T-helper 1 cell treated with Interleukin-12 subunit alpha and Interleukin-12 subunit beta and Interleukin-4 antibody, amounts not matched to agents 30 μg/mL and 1 μg/mL, for 36 hours (primary cell): ENCODE results near the gene SDK1.

ENCODE experiments used
- H3K27ac Mint-ChIP-seq: one replicate; pipeline ENCODE4 v1.8.0; 2021; ENCODE audit warnings: mild to moderate bottlenecking, mixed read lengths
- H3K27me3 Mint-ChIP-seq: one replicate; pipeline ENCODE4 v1.8.0; 2021; ENCODE audit warnings: low read depth, mixed read lengths
- H3K36me3 Mint-ChIP-seq: one replicate; pipeline ENCODE4 v1.8.0; 2021; ENCODE audit warnings: low read depth, mixed read lengths
- H3K4me1 Mint-ChIP-seq: one replicate; pipeline ENCODE4 v1.8.0; 2021; ENCODE audit warnings: low read depth, mixed read lengths
- H3K4me3 Mint-ChIP-seq: one replicate; pipeline ENCODE4 v1.8.0; 2021; ENCODE audit warnings: mild to moderate bottlenecking, moderate library complexity, mixed read lengths
- H3K9me3 Mint-ChIP-seq: one replicate; pipeline ENCODE4 v1.8.0; 2021; ENCODE audit warnings: mixed read lengths

Gene SDK1

DNA sequence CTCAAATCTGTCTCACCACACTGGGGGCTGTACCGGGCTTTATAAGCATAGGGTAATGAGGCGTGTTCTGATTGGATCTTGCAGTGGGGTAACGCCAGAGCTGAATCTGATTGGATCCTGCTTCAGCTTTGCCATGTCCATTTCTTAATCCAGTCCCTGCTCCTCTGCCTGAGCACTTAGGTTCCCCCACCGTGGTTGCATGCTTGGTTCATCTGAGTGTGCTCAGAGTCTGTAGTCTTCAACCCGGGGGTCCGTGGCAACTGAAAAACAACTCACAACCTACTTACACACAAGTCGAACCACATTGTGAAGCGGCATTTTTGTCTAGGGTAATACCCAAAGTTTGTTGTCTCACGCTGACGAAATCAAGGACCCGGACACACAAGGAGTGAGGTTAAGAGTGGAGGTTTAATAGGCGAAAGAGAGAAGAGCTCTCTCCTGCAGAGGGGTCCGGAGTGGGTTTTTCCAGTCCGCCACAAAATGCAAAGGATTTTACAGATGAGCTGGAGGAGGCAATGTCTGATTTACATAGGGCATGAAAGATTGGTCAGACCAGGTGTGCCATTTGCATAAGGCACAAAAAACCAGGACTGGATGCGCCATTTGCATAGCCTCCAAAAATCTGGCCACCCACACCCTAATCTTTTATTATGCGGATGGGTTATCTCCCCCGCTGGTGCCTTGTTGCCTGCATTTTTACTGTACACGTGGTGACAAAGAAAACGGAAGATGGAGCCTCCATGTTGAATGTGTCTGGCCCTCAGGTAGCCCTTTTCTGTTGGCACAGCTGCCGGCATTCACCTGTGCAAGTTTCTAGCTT, 739.3 kb downstream of the SDK1 start:
- no peaks in the 10 kb centered on the region for H3K36me3 Mint-ChIP-seq
- no peak overlapping the region for H3K27ac Mint-ChIP-seq
- no peaks in the 10 kb centered on the region for H3K9me3 Mint-ChIP-seq
- no peaks in the 10 kb centered on the region for H3K27me3 Mint-ChIP-seq
- no peak overlapping the region for H3K4me3 Mint-ChIP-seq
- no peaks in the 10 kb centered on the region for H3K4me1 Mint-ChIP-seq

DNA sequence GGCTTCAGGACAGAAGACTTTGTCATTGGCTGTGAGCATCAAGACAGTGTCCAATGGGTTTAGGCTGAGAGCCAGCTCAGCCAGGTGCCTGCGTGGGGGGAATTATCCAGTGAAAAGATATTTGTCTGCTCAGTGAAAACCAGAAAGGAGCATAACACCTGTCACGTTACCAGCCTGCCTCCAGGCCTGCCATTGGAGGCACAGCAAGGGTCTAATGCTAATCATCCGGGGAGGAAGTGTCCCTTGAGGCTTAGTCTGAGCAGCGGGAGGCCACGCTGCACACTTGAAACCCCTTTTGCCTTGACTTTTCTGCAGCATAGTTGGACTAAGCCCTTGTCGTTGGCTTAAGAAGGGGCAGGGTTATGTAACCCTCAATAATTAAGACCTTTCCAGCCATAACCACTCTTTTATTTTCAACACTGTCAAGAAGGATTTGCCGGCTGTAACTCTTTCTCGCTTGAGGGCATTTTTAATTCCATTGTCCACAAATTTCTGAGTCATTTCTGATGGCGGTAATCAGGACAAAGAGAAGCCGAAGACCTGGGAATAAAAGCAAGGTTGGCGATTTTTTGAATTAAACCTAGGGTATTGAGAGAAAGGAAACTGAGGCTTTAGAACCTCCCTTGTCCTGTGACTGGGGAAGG, 741.5 kb downstream of the SDK1 start:
- Mint-ChIP-seq H3K27ac (no peak overlapping the region), H3K9me3 (no peaks in the 10 kb centered on the region), H3K36me3 (no peaks in the 10 kb centered on the region), H3K4me3 (no peak overlapping the region), H3K27me3 (no peaks in the 10 kb centered on the region), H3K4me1 (no peaks in the 10 kb centered on the region)

DNA sequence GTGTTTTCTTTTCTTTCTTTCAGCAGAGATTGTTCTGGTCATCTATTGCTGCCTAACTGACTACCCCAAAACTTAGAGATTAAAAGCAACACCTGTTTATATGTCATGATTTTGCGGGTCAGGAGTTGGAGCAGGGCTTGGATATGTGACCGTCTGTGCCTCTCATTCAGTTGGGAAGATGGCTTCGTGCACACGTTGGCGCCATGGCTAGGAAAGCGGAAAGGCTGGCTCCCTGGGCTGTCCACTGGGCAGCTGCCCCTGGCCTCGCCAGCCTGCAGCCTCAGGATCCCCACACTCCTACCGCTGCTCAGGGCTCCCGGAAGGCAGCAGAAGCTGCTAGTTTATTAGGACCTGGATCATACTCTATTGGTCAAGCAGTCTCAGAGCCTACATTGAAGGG, 742.9 kb downstream of the SDK1 start:
- Mint-ChIP-seq H3K4me3 (no peak overlapping the region), H3K4me1 (no peaks in the 10 kb centered on the region), H3K9me3 (no peaks in the 10 kb centered on the region), H3K27ac (no peak overlapping the region), H3K27me3 (no peaks in the 10 kb centered on the region), H3K36me3 (no peaks in the 10 kb centered on the region)

DNA sequence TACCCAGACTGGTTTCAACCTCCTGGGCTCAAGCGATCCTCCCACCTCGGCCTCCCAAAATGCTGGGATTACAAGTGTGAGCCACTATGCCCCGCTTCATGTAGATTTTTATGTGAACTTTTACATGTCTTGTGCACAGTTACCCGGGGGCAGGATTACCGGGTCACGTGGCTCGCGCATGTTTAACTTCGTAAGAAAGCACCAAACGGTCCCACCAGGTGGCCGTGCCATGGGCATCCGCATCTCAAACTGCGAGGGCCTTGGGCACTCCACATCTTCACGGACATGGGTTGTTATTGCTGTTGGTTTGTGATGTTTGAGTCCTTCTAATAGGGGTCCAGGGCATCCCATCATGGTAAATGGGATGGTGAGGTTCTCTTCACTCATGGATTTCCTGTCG, 744.4 kb downstream of the SDK1 start:
- no peaks in the 10 kb centered on the region for H3K27me3 Mint-ChIP-seq
- no peak overlapping the region for H3K4me3 Mint-ChIP-seq
- H3K4me1 Mint-ChIP-seq: no peaks in the 10 kb centered on the region
- no peak overlapping the region for H3K27ac Mint-ChIP-seq
- no peaks in the 10 kb centered on the region for H3K36me3 Mint-ChIP-seq
- no peaks in the 10 kb centered on the region for H3K9me3 Mint-ChIP-seq

DNA sequence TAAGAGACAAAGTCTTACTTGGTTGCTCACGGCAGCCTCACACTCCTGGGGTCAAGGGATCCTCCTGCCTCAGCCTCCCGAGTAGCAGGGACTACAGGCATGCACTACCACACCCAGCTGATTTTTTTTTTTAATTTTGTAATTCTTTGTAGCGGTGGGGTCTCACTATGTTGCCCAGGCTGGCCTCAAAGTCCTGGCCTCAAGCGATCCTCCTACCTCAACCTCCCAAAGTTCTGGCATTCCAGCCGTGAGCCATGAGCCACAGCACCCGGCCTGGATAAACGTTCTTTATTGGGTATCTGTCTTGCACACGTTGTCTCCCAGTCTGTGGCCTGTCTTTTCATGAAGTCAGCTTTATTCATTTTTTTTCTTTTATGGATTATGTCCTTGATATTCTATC, 744.9 kb downstream of the SDK1 start:
- H3K27ac Mint-ChIP-seq: no peak overlapping the region

DNA sequence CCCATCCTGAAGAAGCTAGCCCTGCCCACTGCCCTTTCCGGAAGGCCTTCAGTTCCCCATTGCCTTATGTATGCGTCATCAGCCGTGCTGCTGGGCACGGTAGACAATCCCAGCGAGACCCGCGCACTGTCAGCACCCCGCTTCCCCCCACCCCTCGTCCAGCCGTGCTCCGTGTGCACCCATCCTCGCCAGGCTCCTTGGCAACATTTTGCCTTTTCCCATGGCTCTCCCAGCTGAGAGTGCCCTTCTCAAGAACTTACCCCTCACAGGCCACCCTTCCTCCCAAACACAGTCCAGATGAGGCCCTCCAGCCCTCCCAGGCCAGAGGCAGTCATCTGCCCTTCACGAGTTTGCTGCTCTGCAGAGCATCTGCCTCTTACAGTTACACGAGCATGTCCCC, 747.3 kb downstream of the SDK1 start:
- Mint-ChIP-seq H3K4me1 (no peaks in the 10 kb centered on the region), H3K4me3 (no peak overlapping the region), H3K9me3 (no peaks in the 10 kb centered on the region), H3K27me3 (no peaks in the 10 kb centered on the region), H3K36me3 (no peaks in the 10 kb centered on the region), H3K27ac (no peak overlapping the region)

More for the DNA sequence above, 744.9 kb downstream of the SDK1 start:
- Mint-ChIP-seq H3K4me3 (no peak overlapping the region), H3K36me3 (no peaks in the 10 kb centered on the region), H3K27me3 (no peaks in the 10 kb centered on the region), H3K4me1 (no peaks in the 10 kb centered on the region), H3K9me3 (no peaks in the 10 kb centered on the region)

DNA sequence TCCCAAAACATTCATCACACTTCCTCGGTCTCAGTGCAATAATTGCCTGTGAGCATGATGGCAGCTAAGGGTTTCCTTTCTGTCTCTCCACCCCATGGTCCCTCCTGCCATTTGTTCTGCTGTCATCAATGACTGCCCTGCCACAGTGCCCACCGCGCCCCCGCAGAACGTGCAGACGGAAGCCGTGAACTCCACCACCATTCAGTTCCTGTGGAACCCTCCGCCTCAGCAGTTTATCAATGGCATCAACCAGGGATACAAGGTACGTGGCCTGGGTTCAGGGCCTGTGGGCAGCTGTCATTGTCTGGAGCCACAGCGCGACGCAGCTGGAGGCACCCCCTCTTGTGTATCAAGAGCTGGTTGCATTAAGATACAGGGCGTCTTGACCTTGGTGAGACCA, 748.1 kb downstream of the SDK1 start:
- H3K36me3 Mint-ChIP-seq: no peaks in the 10 kb centered on the region
- H3K4me1 Mint-ChIP-seq: no peaks in the 10 kb centered on the region
- H3K27ac Mint-ChIP-seq: no peak overlapping the region
- no peak overlapping the region for H3K4me3 Mint-ChIP-seq
- H3K27me3 Mint-ChIP-seq: no peaks in the 10 kb centered on the region
- H3K9me3 Mint-ChIP-seq: no peaks in the 10 kb centered on the region

DNA sequence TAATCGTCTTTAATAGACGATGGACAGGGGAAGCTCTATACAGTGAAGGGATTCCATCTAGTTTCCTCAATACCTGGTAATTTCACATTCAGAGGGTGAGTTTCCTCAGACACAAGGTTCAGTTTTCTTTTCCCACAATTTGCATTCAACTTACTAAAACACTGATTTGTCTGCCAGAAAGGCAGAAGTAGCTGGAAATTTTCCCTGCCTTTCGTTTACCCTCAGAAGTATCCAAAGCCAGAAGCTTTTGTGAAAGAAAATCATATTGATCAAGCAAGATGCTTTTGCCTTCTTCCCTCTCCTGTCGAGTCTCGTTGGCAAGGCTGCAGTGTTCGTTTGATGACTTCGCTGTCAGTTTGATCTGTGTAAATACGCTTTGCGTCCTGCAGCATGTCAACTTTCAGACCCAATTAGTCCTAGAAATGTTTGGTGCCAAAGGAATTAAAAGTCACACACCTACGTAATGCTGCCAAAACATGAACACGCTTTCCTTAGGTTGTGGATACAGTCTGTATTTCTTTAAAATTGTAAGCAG, 749.1 kb downstream of the SDK1 start:
- no peak overlapping the region for H3K4me3 Mint-ChIP-seq
- no peaks in the 10 kb centered on the region for H3K9me3 Mint-ChIP-seq
- no peaks in the 10 kb centered on the region for H3K4me1 Mint-ChIP-seq
- H3K36me3 Mint-ChIP-seq: no peaks in the 10 kb centered on the region
- H3K27ac Mint-ChIP-seq: no peak overlapping the region
- H3K27me3 Mint-ChIP-seq: peaks cover 4% of the 10 kb centered on the region

DNA sequence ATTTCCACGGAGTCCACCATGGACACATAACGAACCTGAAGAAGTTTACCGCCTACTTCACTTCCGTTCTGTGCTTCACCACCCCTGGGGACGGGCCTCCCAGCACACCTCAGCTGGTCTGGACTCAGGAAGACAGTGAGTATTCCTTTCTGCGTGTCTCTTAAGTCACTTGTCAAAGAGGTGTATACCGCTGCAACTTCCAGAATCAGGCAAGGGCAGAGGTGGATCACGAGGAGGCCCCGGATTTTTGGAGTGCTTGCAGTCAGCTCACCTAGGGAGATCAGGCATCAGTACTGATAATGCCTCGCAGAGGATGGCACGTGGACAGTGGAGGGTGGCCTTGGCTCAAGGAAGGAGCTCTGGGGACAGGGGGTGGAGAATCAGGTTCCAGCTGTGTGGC, 750.6 kb downstream of the SDK1 start:
- Mint-ChIP-seq H3K9me3 (no peaks in the 10 kb centered on the region), H3K36me3 (no peaks in the 10 kb centered on the region), H3K27ac (no peak overlapping the region), H3K4me1 (no peaks in the 10 kb centered on the region), H3K27me3 (peaks cover 4% of the 10 kb centered on the region), H3K4me3 (no peak overlapping the region)

DNA sequence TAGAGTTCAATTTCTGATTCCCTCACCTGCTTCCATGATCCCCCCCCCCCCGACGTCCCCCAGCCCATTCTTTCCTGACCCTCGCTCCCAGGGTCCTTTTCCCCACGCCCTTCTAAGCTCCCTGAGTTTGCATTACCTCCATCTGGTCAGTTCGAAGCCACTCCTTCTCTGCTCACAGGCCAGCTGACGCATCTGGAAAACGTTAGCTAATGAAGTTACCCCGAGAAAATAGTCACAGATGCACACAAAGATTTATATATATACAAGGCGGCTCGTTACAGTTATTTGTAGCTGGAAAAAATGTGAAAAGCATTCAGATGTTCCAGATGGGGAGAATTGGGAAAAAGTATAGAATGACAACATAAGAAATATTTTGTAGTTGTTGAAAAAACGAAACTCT, 751.1 kb downstream of the SDK1 start:
- H3K4me3 Mint-ChIP-seq: no peak overlapping the region
- H3K27ac Mint-ChIP-seq: no peak overlapping the region
- H3K4me1 Mint-ChIP-seq: no peaks in the 10 kb centered on the region
- H3K27me3 Mint-ChIP-seq: peaks cover 4% of the 10 kb centered on the region
- H3K36me3 Mint-ChIP-seq: no peaks in the 10 kb centered on the region
- no peaks in the 10 kb centered on the region for H3K9me3 Mint-ChIP-seq

DNA sequence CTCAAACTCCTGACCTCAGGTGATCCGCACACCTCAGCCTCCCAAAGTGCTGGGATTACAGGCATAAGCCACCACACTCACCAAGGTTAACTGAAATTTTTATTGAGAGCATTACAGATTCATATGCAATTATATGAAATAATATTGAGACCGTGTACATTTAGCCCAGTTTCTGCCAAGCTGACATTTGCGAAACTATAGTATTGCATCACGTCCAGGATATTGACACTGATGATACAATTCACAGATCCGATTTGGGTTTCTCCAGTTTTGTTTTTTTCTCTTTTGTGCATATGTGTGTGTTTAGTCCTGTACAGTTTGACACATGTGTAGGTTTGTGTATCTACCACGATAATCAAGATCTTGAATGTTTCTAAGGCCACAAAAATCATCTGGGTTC, 753.1 kb downstream of the SDK1 start:
- H3K4me1 Mint-ChIP-seq: peaks cover 4% of the 10 kb centered on the region
- H3K27ac Mint-ChIP-seq: no peak overlapping the region
- H3K27me3 Mint-ChIP-seq: peaks cover 4% of the 10 kb centered on the region
- H3K36me3 Mint-ChIP-seq: no peaks in the 10 kb centered on the region
- peaks cover 7% of the 10 kb centered on the region for H3K9me3 Mint-ChIP-seq
- H3K4me3 Mint-ChIP-seq: no peak overlapping the region

DNA sequence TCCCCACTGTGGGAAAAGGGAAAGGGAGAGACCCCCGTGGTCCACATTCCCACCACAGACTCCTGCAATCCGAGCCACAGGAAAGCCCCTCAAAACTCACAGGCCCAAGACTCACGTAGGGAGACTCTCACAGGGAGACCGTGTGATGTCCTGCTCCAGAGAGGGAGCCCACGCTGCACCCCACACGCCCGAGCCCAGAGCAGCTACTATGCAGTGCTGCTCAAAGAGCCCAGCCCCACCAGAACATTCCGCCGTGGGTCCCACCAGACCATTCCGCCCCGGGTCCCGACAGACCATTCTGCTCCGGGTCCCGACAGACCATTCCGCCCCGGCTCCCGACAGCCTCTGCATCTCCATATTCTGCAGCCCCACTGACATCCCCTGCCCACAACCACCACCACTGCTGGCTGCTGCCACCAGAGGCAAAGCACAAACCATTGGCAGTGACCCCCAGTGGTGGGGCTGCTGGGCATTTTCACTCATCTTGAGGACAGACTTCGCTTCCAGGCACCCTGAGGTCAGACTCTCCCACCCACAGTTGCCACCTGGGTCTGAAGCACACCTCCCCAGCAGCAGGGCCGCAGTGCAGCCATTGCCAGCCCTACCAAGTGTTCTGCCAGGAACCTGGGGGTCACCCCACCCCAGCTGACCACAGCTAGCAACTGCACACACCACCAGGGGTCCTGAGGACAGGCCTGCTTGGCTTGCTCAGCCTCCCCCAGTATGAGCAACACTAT, 755.7 kb downstream of the SDK1 start:
- Mint-ChIP-seq H3K4me1 (peaks cover 4% of the 10 kb centered on the region), H3K9me3 (peaks cover 8% of the 10 kb centered on the region), H3K27ac (no peak overlapping the region), H3K27me3 (peaks cover 4% of the 10 kb centered on the region), H3K4me3 (no peak overlapping the region), H3K36me3 (no peaks in the 10 kb centered on the region)

DNA sequence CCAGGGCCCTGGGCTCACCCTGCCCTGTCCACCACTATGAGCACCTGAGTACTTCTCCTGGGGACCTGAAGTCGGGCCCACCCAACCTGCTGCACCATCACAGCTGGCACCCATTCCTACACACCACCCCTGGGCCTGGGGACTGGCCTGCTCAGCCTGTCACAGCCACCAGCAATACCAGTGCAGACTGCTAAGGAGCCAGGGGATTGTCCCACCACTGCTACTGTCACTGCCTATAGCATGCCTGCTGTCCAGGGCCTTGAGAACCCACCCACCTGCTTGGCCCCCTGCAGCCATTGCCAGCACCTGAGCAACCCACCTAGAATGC, 756.2 kb downstream of the SDK1 start:
- no peak overlapping the region for H3K4me3 Mint-ChIP-seq
- H3K27ac Mint-ChIP-seq: no peak overlapping the region
- H3K4me1 Mint-ChIP-seq: peaks cover 4% of the 10 kb centered on the region
- H3K9me3 Mint-ChIP-seq: peaks cover 8% of the 10 kb centered on the region
- peaks cover 4% of the 10 kb centered on the region for H3K27me3 Mint-ChIP-seq
- no peaks in the 10 kb centered on the region for H3K36me3 Mint-ChIP-seq

DNA sequence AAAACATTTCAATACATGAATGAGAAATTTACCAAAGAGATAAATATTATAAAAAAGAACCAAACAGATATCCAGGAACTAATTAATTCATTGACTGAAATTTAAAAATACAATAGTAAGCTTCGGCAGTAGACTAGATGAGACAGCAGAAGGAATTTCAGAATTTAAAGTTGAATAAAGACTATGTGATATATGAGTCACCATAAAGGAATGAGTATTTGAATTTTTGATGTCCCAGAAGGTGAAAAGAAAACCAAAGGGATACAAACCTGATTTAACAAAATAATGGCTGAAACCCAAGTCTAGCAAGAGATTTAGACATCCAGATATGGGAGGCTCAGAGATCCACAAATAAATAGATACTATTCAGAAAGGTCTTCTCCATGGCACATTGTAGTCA, 757.1 kb downstream of the SDK1 start:
- peaks cover 8% of the 10 kb centered on the region for H3K9me3 Mint-ChIP-seq
- no peaks in the 10 kb centered on the region for H3K36me3 Mint-ChIP-seq
- H3K27me3 Mint-ChIP-seq: peaks cover 4% of the 10 kb centered on the region
- no peak overlapping the region for H3K4me3 Mint-ChIP-seq
- no peak overlapping the region for H3K27ac Mint-ChIP-seq
- peaks cover 4% of the 10 kb centered on the region for H3K4me1 Mint-ChIP-seq

DNA sequence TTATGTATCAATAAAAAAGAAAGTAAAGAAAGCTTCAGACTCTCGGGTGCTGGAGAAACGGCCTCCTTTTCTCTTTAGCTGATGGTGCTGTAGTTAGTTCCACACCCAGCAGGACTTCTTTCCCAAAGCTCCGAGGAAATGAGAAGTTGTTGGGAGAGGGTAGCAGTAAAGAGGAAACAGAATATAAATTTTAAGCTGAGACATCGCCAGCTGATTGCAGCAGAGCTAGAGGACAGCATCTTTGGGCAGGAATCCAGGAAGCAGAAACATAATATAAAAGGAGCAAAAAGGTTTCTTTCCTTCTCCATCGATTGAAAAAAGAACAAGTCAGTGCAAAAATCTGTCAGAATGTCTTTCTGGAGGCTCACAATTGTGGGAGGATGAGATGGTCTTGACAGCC, 764.1 kb downstream of the SDK1 start:
- Mint-ChIP-seq H3K4me3 (no peak overlapping the region), H3K36me3 (no peaks in the 10 kb centered on the region), H3K27me3 (peaks cover 5% of the 10 kb centered on the region), H3K4me1 (no peaks in the 10 kb centered on the region), H3K9me3 (no peaks in the 10 kb centered on the region), H3K27ac (no peak overlapping the region)
